Activated CD8-positive, alpha-beta memory T cell treated with anti-CD3 and anti-CD28 coated beads for 36 hours (primary cell): ENCODE measurements around the gene GPD2. TPM values are rescaled to one million over a fixed set of nuclear protein-coding genes. Genes with fewer than 3 reads are reported as not detected.
"Not testable (repeated sequence)": the region's sequence is repeated elsewhere in the genome, so short reads cannot be mapped to it uniquely, and the experiment has no call there.

Source experiments
- CTCF ChIA-PET: fragments of 350-600 bp; sonication (Branson Sonifier 250); formaldehyde crosslinking; loops from one replicate; lab custom pipeline; 2021; ENCODE audit warnings: antibody characterized with exemption; lab: Charles Lee
- POLR2A ChIA-PET: fragments of 350-600 bp; sonication (Branson Sonifier 250); formaldehyde crosslinking; loops from one replicate; lab custom pipeline; 2021; ENCODE audit warnings: antibody characterized with exemption; lab: Charles Lee
- total RNA-seq, 2 experiments: library from RNA; stranded (reverse); gene quantifications; one replicate each; pipeline ENCODE4 v1.2.3, GENCODE V29; 2021

GPD2 gene
- total RNA-seq, 2 experiments from 2014 or later = 49.8 to 51.8 TPM

GRCh38 chr2:156495998-156496397, 59.8 kb downstream of the GPD2 start:
- POLR2A ChIA-PET = interaction anchor here (0.6 kb wide), 1 partner anchor 71 kb away, joined by 5 read pairs; no protein-coding TSS in a partner anchor
- CTCF ChIA-PET = interaction anchor here (0.5 kb wide), 1 partner anchor 83 kb away, joined by 3 read pairs; no protein-coding TSS in a partner anchor

- ChIA-PET POLR2A (no interaction called here), CTCF (no interaction called here)
These were observed 69.5 kb downstream of the GPD2 start for GRCh38 chr2:156505696-156506095.

- ChIA-PET POLR2A (no interaction called here), CTCF (no interaction called here)
These were observed 74.9 kb downstream of the GPD2 start for GRCh38 chr2:156511122-156511521.

GRCh38 chr2:156511803-156512202, 75.6 kb downstream of the GPD2 start:
- CTCF ChIA-PET = no interaction called here
- POLR2A ChIA-PET = no interaction called here

GRCh38 chr2:156512451-156512850, 76.3 kb downstream of the GPD2 start:
- ChIA-PET CTCF (no interaction called here), POLR2A (no interaction called here)

- ChIA-PET POLR2A (no interaction called here), CTCF (no interaction called here)
These were observed 77.0 kb downstream of the GPD2 start for GRCh38 chr2:156513219-156513618.

GRCh38 chr2:156517419-156517818, 81.2 kb downstream of the GPD2 start:
- ChIA-PET CTCF (no interaction called here), POLR2A (no interaction called here)

- CTCF ChIA-PET = no interaction called here
- POLR2A ChIA-PET = no interaction called here
These were observed 82.0 kb downstream of the GPD2 start for GRCh38 chr2:156518138-156518537.

- CTCF ChIA-PET = no interaction called here
- POLR2A ChIA-PET = interaction anchor here (0.8 kb wide), 1 partner anchor 33 kb away, joined by 4 read pairs; no protein-coding TSS in a partner anchor
These were observed 86.8 kb downstream of the GPD2 start for GRCh38 chr2:156522864-156523440.

GRCh38 chr2:156526950-156527636, 90.9 kb downstream of the GPD2 start:
- CTCF ChIA-PET = interaction anchor here (0.6 kb wide), 2 partner anchors 26 to 253 kb away, joined by 3 read pairs; no protein-coding TSS in a partner anchor
- POLR2A ChIA-PET = no interaction called here

- CTCF ChIA-PET, POLR2A ChIA-PET: not testable (repeated sequence)
These were observed 92.4 kb downstream of the GPD2 start for GRCh38 chr2:156528583-156528982.

GRCh38 chr2:156532989-156533388, 96.8 kb downstream of the GPD2 start:
- CTCF ChIA-PET = no interaction called here
- POLR2A ChIA-PET = no interaction called here

- CTCF ChIA-PET = no interaction called here
- POLR2A ChIA-PET = no interaction called here
These were observed 100.4 kb downstream of the GPD2 start for GRCh38 chr2:156536534-156536933.

- CTCF ChIA-PET = no interaction called here
- POLR2A ChIA-PET = no interaction called here
These were observed 101.0 kb downstream of the GPD2 start for GRCh38 chr2:156537141-156537540.

- ChIA-PET POLR2A (no interaction called here), CTCF (no interaction called here)
These were observed 101.9 kb downstream of the GPD2 start for GRCh38 chr2:156538083-156538504.

- POLR2A ChIA-PET = no interaction called here
- CTCF ChIA-PET = no interaction called here
These were observed 103.1 kb downstream of the GPD2 start for GRCh38 chr2:156539086-156539860.

- ChIA-PET CTCF (no interaction called here), POLR2A (no interaction called here)
These were observed 104.5 kb downstream of the GPD2 start for GRCh38 chr2:156540706-156541105.

- ChIA-PET POLR2A (no interaction called here), CTCF (no interaction called here)
These were observed 105.0 kb downstream of the GPD2 start for GRCh38 chr2:156541229-156541628.

- CTCF ChIA-PET = no interaction called here
- POLR2A ChIA-PET = no interaction called here
These were observed 105.5 kb downstream of the GPD2 start for GRCh38 chr2:156541706-156542105.

GRCh38 chr2:156548413-156548812, 112.2 kb downstream of the GPD2 start:
- ChIA-PET CTCF (no interaction called here), POLR2A (no interaction called here)
